GM06990 (cell line): ENCODE results near the gene DTNB.

Experiments used
- DNase-seq: peaks from one replicate; pipeline ENCODE4 v3.0.0-alpha.2; 2011; ENCODE audit not compliant: insufficient read length; ENCODE audit errors: extremely low read depth
- H3K27me3 ChIP-seq: replicated peaks from 2 replicates; pipeline ENCODE4 v1.6.0; 2011; ENCODE audit warnings: low read length; ENCODE audit not compliant: control insufficient read depth, insufficient read depth
- H3K36me3 ChIP-seq: 2 replicates; pipeline ENCODE4 v1.5.1; 2011; ENCODE audit warnings: low read length; ENCODE audit not compliant: control insufficient read depth, insufficient read depth
- H3K4me3 ChIP-seq: replicated peaks from 2 replicates; pipeline ENCODE4 v1.5.1; 2011; ENCODE audit warnings: low read depth, mild to moderate bottlenecking, control low read depth, low read length
- CTCF ChIP-seq: IDR thresholded peaks from 2 replicates; pipeline ENCODE4 v1.5.1; 2011; ENCODE audit warnings: low read length, control low read depth, mild to moderate bottlenecking, inconsistent platforms; ENCODE audit not compliant: insufficient read depth, poor library complexity, severe bottlenecking

Gene DTNB

GRCh38 chr2:25389161-25389560 lies 284.2 kb downstream of the DTNB start:
- Histone ChIP-seq H3K4me3 (no peak overlapping the region), H3K27me3 (no peaks in the 10 kb centered on the region), H3K36me3 (no peaks in the 10 kb centered on the region)
- no peak for DNase-seq
- TF ChIP-seq CTCF = no peak

GRCh38 chr2:25388491-25388890 lies 284.9 kb downstream of the DTNB start:
- no peak for TF ChIP-seq CTCF
- no peak overlapping the region for H3K4me3 ChIP-seq
- DNase-seq = no peak
- no peaks in the 10 kb centered on the region for H3K27me3 ChIP-seq
- no peaks in the 10 kb centered on the region for H3K36me3 ChIP-seq

GRCh38 chr2:25387876-25388449 lies 285.4 kb downstream of the DTNB start:
- H3K4me3 ChIP-seq = no peak overlapping the region
- TF ChIP-seq CTCF = no peak
- no peaks in the 10 kb centered on the region for H3K36me3 ChIP-seq
- DNase-seq = no peak
- H3K27me3 ChIP-seq = no peaks in the 10 kb centered on the region

- no peak for TF ChIP-seq CTCF
- H3K27me3 ChIP-seq = no peaks in the 10 kb centered on the region
- DNase-seq = no peak
- H3K4me3 ChIP-seq = no peak overlapping the region
- no peaks in the 10 kb centered on the region for H3K36me3 ChIP-seq
These were observed 286.2 kb downstream of the DTNB start for GRCh38 chr2:25386971-25387875.

GRCh38 chr2:25385910-25386309 lies 287.5 kb downstream of the DTNB start:
- no peaks in the 10 kb centered on the region for H3K36me3 ChIP-seq
- H3K27me3 ChIP-seq = no peaks in the 10 kb centered on the region
- H3K4me3 ChIP-seq = no peak overlapping the region
- no peak for TF ChIP-seq CTCF
- DNase-seq = no peak
